CD14-positive monocyte (primary cell): ENCODE data around the gene SLC44A4. TPM values are rescaled to one million over a fixed set of nuclear protein-coding genes. Genes with fewer than 3 reads are reported as not detected.
A peak's percentile ranks its signal among the peaks of the same experiment; 100 is the strongest.

Source experiments
- DNase-seq, 3 donors: peaks; one replicate each; pipeline ENCODE4 v3.0.0-alpha.2; 2011 to 2022
- H2AFZ ChIP-seq: 2 replicates; pipeline ENCODE4 v1.6.0; 2012; ENCODE audit warnings: mild to moderate bottlenecking, low read depth, low read length, inconsistent platforms; ENCODE audit not compliant: insufficient read depth, poor library complexity, severe bottlenecking
- H3K27ac ChIP-seq, 2 donors: 1 replicate in 1 of 2; 2 replicates in 1 of 2; pipeline ENCODE4 v1.5.1; 2012 to 2013; ENCODE audit warnings: low read length in 2 of 2, control low read depth in 1 of 2, inconsistent platforms in 1 of 2, low read depth in 1 of 2, mild to moderate bottlenecking in 1 of 2
- H3K27me3 ChIP-seq, 2 donors: one replicate each; pipeline versions ENCODE4 v1.6.0 to v1.6.1; 2011 to 2013; ENCODE audit warnings: low read length in 2 of 2; ENCODE audit not compliant: control insufficient read depth in 2 of 2, insufficient read depth in 2 of 2
- H3K36me3 ChIP-seq, 2 donors: replicated peaks in 1 of 2; 1 replicate in 1 of 2; 2 replicates in 1 of 2; pipeline versions ENCODE4 v1.5.1 to v1.6.1; 2012 to 2013; ENCODE audit warnings: low read length in 2 of 2, control low read depth in 1 of 2, inconsistent platforms in 1 of 2, mild to moderate bottlenecking in 1 of 2; ENCODE audit not compliant: insufficient read depth in 2 of 2, control insufficient read depth in 1 of 2
- H3K4me1 ChIP-seq, 2 donors: 1 replicate in 1 of 2; 2 replicates in 1 of 2; pipeline versions ENCODE4 v1.5.1 to v1.6.1; 2012 to 2013; ENCODE audit warnings: low read length in 2 of 2, control low read depth in 1 of 2, inconsistent platforms in 1 of 2, mild to moderate bottlenecking in 1 of 2, moderate library complexity in 1 of 2; ENCODE audit not compliant: insufficient read depth in 2 of 2, control insufficient read depth in 1 of 2
- H3K4me2 ChIP-seq: replicated peaks from 2 replicates; pipeline ENCODE3; 2012; ENCODE audit warnings: low read length, moderate library complexity, mild to moderate bottlenecking; ENCODE audit not compliant: poor library complexity, severe bottlenecking; ENCODE audit errors: extremely low read depth
- H3K4me3 ChIP-seq, 3 experiments: fragments of 200-600 bp in 1 of 3; sonication (generic) in 1 of 3; replicated peaks in 1 of 3; 1 replicate in 2 of 3; 2 replicates in 1 of 3; pipeline ENCODE4 v1.5.1; 2011 to 2013; ENCODE audit warnings: low read length in 3 of 3, mild to moderate bottlenecking in 3 of 3, control low read depth in 2 of 3, low read depth in 2 of 3, inconsistent platforms in 1 of 3, moderate library complexity in 1 of 3
- H3K79me2 ChIP-seq: 2 replicates; pipeline ENCODE4 v1.6.0; 2012; ENCODE audit warnings: mild to moderate bottlenecking, control low read depth, inconsistent platforms, low read length, moderate library complexity; ENCODE audit not compliant: insufficient read depth
- H3K9ac ChIP-seq: 2 replicates; pipeline ENCODE4 v1.6.0; 2017; ENCODE audit warnings: low read length, mild to moderate bottlenecking; ENCODE audit not compliant: insufficient read depth, poor library complexity, severe bottlenecking
- H3K9me3 ChIP-seq, 2 donors: replicated peaks in 1 of 2; 1 replicate in 1 of 2; 2 replicates in 1 of 2; pipeline versions ENCODE4 v1.5.1 to v1.6.1; 2012 to 2013; ENCODE audit warnings: low read length in 2 of 2, control low read depth in 1 of 2; ENCODE audit not compliant: control insufficient read depth in 1 of 2, insufficient read depth in 1 of 2
- H4K20me1 ChIP-seq: 2 replicates; pipeline ENCODE4 v1.6.0; 2012; ENCODE audit warnings: mild to moderate bottlenecking, low read length, control low read depth, moderate library complexity; ENCODE audit not compliant: insufficient read depth
- H3K27ac Mint-ChIP-seq, 7 donors: one replicate each; pipeline ENCODE4 v1.8.0; 2020; ENCODE audit warnings: mild to moderate bottlenecking in 7 of 7, mixed read lengths in 7 of 7, moderate library complexity in 6 of 7, inconsistent platforms in 2 of 7
- H3K27me3 Mint-ChIP-seq, 3 donors: one replicate each; pipeline ENCODE4 v1.8.0; 2021 to 2022; ENCODE audit warnings: low read depth in 3 of 3, mild to moderate bottlenecking in 3 of 3, mixed read lengths in 3 of 3, moderate library complexity in 3 of 3, inconsistent platforms in 1 of 3
- H3K36me3 Mint-ChIP-seq, 2 donors: one replicate each; pipeline ENCODE4 v1.8.0; 2020; ENCODE audit warnings: mixed read lengths in 2 of 2, inconsistent platforms in 1 of 2, mild to moderate bottlenecking in 1 of 2
- H3K4me1 Mint-ChIP-seq: one replicate; pipeline ENCODE4 v1.8.0; 2020; ENCODE audit warnings: mild to moderate bottlenecking, mixed read lengths
- H3K4me3 Mint-ChIP-seq, 2 donors: one replicate each; pipeline ENCODE4 v1.8.0; 2020; ENCODE audit warnings: mild to moderate bottlenecking in 2 of 2, mixed read lengths in 2 of 2, moderate library complexity in 1 of 2
- H3K9me3 Mint-ChIP-seq, 7 donors: one replicate each; pipeline ENCODE4 v1.8.0; 2020 to 2022; ENCODE audit warnings: mixed read lengths in 7 of 7, mild to moderate bottlenecking in 6 of 7, moderate library complexity in 6 of 7, inconsistent platforms in 2 of 7
- WGBS: methylation state at CpG from one replicate; pipeline ENCODE4 v1.1.5; 2013; ENCODE audit warnings: missing lambda C conversion rate; ENCODE audit not compliant: insufficient coverage; 5-methylcytosine and 5-hydroxymethylcytosine counted together
- intact Hi-C, 2 donors: fragments of 100-400 bp; cut with micrococcal nuclease; formaldehyde crosslinking; loops; one replicate each; pipeline versions ENCODE4 v1.15.0 to v1.15.1; 2023
- polyA plus RNA-seq, 3 donors: library from polyadenylated mRNA; depleted of rRNA in 1 of 3; unstranded in 2 of 3; stranded (reverse) in 1 of 3; fragments of 300-500 nt in 2 of 3; fragments of >200 nt in 1 of 3; fragmentation: Illumina TruSeq in 2 of 3; gene quantifications; 1 replicate in 2 of 3; 2 replicates in 1 of 3; pipeline ENCODE4 v1.2.3, GENCODE V29; 2012 to 2021
- TF ChIP-seq, protein P1 (sequence below): fragments of 200-600 bp; IDR thresholded peaks from one replicate; pipeline ENCODE4 v1.8.0; 2022; ENCODE audit warnings: antibody characterized with exemption, mild to moderate bottlenecking

SLC44A4 gene
- polyA plus RNA-seq, 3 donors = 0.09 TPM; not detected in 2

DNA sequence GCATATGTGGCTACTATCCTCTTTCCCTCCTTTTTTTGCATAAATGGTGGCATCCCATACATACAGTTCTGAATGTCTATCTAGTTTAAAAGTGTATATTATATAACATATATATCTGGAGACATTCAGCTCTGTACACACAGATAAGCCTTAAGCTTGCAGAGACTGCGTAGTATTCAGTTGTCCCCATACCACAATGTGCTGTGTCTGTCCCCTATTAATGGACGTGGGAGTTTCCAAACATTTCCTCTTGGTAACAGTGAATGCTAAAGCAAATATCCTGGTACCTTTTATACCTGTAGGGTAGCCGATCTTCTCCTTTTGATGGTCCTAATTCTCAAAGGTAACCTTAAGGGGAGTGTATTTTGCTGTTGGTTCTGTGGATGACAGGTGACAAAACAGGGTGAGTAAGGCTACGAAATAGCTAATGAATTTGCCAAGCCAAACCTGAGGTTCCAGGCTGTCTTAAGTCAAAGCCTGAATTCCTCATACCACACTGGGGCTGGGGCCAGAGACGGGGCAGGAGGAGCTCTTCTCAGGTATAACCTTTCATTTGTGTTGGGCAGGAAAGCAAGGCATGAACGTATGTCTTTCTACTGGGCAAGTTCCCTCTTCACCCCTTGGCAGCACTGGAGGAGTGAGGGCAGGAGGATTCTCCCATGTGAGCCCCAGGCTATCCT, 41.0 kb upstream of the SLC44A4 start:
- Histone ChIP-seq H3K36me3 (no peaks in the 10 kb centered on the region), H3K4me1 (peaks cover 8 to 14% of the 10 kb centered on the region in 2 donors), H3K9ac (no peak overlapping the region), H4K20me1 (no peaks in the 10 kb centered on the region), H3K4me2 (no peak overlapping the region), H2AFZ (peak overlapping the region; percentile 83), H3K27me3 (no peaks in the 10 kb centered on the region), H3K4me3 (no peak overlapping the region), H3K27ac (peak overlapping the region in 1 of 2 donors; percentile 59), H3K79me2 (no peaks in the 10 kb centered on the region), H3K9me3 (no peaks in the 10 kb centered on the region)
- TF ChIP-seq, protein P1, sequence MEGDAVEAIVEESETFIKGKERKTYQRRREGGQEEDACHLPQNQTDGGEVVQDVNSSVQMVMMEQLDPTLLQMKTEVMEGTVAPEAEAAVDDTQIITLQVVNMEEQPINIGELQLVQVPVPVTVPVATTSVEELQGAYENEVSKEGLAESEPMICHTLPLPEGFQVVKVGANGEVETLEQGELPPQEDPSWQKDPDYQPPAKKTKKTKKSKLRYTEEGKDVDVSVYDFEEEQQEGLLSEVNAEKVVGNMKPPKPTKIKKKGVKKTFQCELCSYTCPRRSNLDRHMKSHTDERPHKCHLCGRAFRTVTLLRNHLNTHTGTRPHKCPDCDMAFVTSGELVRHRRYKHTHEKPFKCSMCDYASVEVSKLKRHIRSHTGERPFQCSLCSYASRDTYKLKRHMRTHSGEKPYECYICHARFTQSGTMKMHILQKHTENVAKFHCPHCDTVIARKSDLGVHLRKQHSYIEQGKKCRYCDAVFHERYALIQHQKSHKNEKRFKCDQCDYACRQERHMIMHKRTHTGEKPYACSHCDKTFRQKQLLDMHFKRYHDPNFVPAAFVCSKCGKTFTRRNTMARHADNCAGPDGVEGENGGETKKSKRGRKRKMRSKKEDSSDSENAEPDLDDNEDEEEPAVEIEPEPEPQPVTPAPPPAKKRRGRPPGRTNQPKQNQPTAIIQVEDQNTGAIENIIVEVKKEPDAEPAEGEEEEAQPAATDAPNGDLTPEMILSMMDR = no peak
- Mint-ChIP-seq H3K9me3 (no peaks in the 10 kb centered on the region), H3K4me1 (peaks cover 12% of the 10 kb centered on the region), H3K4me3 (no peak overlapping the region), H3K27ac (peak overlapping the region in 1 of 7 donors; percentile 25), H3K36me3 (no peaks in the 10 kb centered on the region), H3K27me3 (peaks cover 0 to 3% (median 3%) of the 10 kb centered on the region in 3 donors)
- no peak for DNase-seq
- intact Hi-C loops = no loop called here
- 96% methylated on average over 3 of the region's 6 CpGs for WGBS

DNA sequence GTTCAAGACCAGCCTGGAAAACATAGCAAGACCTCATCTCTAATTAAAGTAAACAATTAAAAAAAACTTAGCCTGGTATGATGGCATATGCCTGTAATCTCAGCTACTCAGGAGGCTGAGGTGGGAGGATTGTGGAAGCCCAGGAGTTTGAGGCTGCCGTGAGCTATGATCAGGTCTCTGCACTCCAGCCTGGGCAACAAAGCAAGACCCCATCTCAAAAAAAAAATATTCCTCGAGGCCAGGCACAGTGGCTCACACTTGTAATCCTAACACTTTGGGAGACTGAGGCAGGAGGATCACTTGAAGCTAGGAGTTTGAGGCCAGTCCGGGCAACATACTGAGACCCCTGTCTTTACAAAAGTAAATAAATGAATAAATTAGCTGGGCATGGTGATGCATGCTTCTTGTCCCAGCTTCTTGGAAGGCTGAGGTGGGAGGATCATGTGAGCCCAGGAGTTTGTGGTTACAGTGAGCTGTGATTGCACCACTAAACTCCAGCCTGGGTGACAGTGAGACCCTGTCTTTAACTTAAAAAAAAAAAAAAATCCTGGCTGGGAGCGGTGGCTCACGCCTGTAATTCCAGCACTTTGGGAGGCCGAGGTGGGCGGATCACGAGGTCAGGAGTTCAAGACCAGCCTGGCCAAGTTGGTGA, 39.4 kb upstream of the SLC44A4 start:
- peaks cover 12% of the 10 kb centered on the region for H3K4me1 Mint-ChIP-seq

More for the DNA sequence above, 39.4 kb upstream of the SLC44A4 start:
- Mint-ChIP-seq H3K36me3 (no peaks in the 10 kb centered on the region), H3K9me3 (no peaks in the 10 kb centered on the region), H3K4me3 (no peak overlapping the region), H3K27ac (no peak overlapping the region), H3K27me3 (peaks cover 0 to 3% (median 3%) of the 10 kb centered on the region in 3 donors)
- Histone ChIP-seq H4K20me1 (no peaks in the 10 kb centered on the region), H2AFZ (no peak overlapping the region), H3K9me3 (no peaks in the 10 kb centered on the region), H3K27ac (no peak overlapping the region), H3K36me3 (no peaks in the 10 kb centered on the region), H3K79me2 (no peaks in the 10 kb centered on the region), H3K4me2 (no peak overlapping the region), H3K9ac (no peak overlapping the region), H3K4me1 (peaks cover 8 to 14% of the 10 kb centered on the region in 2 donors), H3K27me3 (no peaks in the 10 kb centered on the region), H3K4me3 (no peak overlapping the region)
- DNase-seq = no peak
- no CpG with 5 or more reads among the region's 8 CpGs for WGBS
- TF ChIP-seq, protein P1 = no peak
- intact Hi-C loops = no loop called here
